ENCODE results near the gene ERVV-1.

The ERVV-1 gene

GRCh38 chr19:53034054-53034453 is 20.3 kb downstream of the ERVV-1 start:
- DNase-seq = no peak

- DNase-seq = no peak
Observed at GRCh38 chr19:53034948-53035675, 21.4 kb downstream of the ERVV-1 start.

GRCh38 chr19:53037101-53038097 is 23.7 kb downstream of the ERVV-1 start:
- DNase-seq = peak; percentile 6

- no peak for DNase-seq
Observed at GRCh38 chr19:53041366-53041765, 27.6 kb downstream of the ERVV-1 start.

- no peak for DNase-seq
Observed at GRCh38 chr19:53045536-53045935, 31.8 kb downstream of the ERVV-1 start.

- DNase-seq = no peak
Observed at GRCh38 chr19:53047379-53047778, 33.7 kb downstream of the ERVV-1 start.

- DNase-seq = no peak
Observed at GRCh38 chr19:53055117-53055516, 41.4 kb downstream of the ERVV-1 start.

- peak; percentile 30 for DNase-seq
Observed at GRCh38 chr19:53057904-53058580, 44.3 kb downstream of the ERVV-1 start.
